ENCODE measurements around the gene MAPK8IP1. TPM values are rescaled to one million over a fixed set of nuclear protein-coding genes. Genes with fewer than 3 reads are reported as not detected.
"Not testable (repeated sequence)": the region's sequence is repeated elsewhere in the genome, so short reads cannot be mapped to it uniquely, and the experiment has no call there.

Gene MAPK8IP1
- total and polyA plus RNA-seq, 4 donors = 4.7 to 15.4 (median 5.7) TPM

DNA sequence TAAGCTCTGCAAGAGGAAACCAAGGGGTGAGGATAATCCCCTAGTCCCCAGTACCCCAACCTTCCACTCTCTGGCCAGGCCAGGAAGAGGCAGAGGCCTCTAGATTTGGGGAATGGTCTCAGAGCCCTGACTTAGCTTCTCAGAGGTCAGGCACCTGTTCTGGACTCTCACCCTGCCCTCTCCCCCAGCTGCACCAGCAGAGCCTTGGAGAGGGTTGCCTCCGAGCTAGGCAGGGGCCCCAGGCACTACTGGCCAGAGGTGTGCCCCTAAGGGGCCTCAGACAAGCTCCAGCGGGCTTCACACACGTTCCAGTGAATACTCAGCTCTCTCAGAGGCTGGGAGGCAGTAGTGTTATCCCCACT, 13.6 kb downstream of the MAPK8IP1 start:
- H3K36me3 ChIP-seq (ENCODE audit: control insufficient read depth in 4 of 4, insufficient read depth in 4 of 4, low read length in 4 of 4) = peaks cover 0 to 6% (median 1%) of the 10 kb centered on the region in 4 donors
- peaks cover 0 to 2% (median 0%) of the 10 kb centered on the region in 3 donors for H3K27me3 ChIP-seq (ENCODE audit: control insufficient read depth in 3 of 3, insufficient read depth in 3 of 3, low read length in 2 of 3)
- TF ChIP-seq, protein P1, sequence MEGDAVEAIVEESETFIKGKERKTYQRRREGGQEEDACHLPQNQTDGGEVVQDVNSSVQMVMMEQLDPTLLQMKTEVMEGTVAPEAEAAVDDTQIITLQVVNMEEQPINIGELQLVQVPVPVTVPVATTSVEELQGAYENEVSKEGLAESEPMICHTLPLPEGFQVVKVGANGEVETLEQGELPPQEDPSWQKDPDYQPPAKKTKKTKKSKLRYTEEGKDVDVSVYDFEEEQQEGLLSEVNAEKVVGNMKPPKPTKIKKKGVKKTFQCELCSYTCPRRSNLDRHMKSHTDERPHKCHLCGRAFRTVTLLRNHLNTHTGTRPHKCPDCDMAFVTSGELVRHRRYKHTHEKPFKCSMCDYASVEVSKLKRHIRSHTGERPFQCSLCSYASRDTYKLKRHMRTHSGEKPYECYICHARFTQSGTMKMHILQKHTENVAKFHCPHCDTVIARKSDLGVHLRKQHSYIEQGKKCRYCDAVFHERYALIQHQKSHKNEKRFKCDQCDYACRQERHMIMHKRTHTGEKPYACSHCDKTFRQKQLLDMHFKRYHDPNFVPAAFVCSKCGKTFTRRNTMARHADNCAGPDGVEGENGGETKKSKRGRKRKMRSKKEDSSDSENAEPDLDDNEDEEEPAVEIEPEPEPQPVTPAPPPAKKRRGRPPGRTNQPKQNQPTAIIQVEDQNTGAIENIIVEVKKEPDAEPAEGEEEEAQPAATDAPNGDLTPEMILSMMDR (IDR thresholded peaks at IDR 0.05; ENCODE audit: control extremely low read depth, extremely low read depth) = no peak
- H3K4me3 ChIP-seq = no peak overlapping the region
- ATAC-seq (ENCODE audit: insufficient read depth, low FRiP score) = no peak
- H3K27ac ChIP-seq (ENCODE audit: low read depth in 1 of 2, low read length in 1 of 2) = no peak overlapping the region
- 4 to 10% methylated on average over 3 of the region's 3 CpGs for WGBS, 2 donors
- DNase-seq = no peak
- H3K9me3 ChIP-seq (ENCODE audit: control insufficient read depth in 4 of 4, insufficient read depth in 3 of 4, low read length in 3 of 4) = no peaks in the 10 kb centered on the region
- H3K9ac ChIP-seq (ENCODE audit: insufficient read depth in 1 of 2, low read length in 2 of 2) = no peak overlapping the region
- peaks cover 4 to 33% (median 10%) of the 10 kb centered on the region in 5 donors for H3K4me1 ChIP-seq (ENCODE audit: control insufficient read depth in 5 of 5, insufficient read depth in 5 of 5, low read length in 5 of 5)

DNA sequence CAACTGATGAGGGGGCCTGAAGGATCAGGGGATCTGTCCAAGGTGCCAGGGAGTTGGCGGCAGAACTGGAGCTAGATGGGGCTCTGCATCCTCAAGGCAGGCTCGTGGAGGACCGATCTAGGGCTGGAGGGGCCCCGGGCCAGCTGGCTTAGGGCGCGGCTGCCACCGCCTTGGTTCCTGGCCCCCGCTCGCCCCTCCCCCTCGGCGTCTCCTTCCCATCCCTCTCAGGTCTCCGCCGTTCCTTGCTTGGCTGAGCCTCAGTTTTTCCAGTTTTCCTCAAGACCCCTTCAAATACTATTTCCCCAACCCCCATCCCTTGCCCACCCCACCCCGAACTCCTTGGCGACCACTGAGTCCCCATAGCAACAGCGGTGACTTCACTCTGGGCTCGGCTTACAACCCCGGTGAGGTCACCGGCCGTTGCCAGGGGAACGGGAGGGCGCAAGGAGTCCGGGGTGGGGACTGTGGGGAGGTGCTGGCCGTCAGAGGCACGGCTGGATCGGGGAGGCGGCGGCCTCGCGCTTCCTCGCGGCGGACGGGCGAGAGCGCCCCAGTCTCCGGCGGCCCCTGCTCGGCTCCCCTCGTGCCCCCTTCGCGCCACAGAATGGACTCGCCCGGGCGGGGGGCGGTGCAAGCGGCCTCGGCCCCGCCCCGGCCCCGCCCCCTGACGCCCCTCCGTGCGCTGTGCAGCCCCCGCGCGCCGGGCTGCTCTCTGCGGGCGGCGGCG, 14.2 kb downstream of the MAPK8IP1 start:
- peak; percentile 83 for ATAC-seq (ENCODE audit: insufficient read depth, low FRiP score)
- peak; percentile 89 to 92 (median 90) for DNase-seq
- Histone ChIP-seq H3K36me3 (ENCODE audit: control insufficient read depth in 4 of 4, insufficient read depth in 4 of 4, low read length in 4 of 4) (peaks cover 0 to 6% (median 1%) of the 10 kb centered on the region in 4 donors), H3K9ac (ENCODE audit: insufficient read depth in 1 of 2, low read length in 2 of 2) (peak overlapping the region in 1 of 2 donors; percentile 37), H3K27ac (ENCODE audit: low read depth in 1 of 2, low read length in 1 of 2) (no peak overlapping the region), H3K27me3 (ENCODE audit: control insufficient read depth in 3 of 3, insufficient read depth in 3 of 3, low read length in 2 of 3) (peaks cover 0 to 2% (median 0%) of the 10 kb centered on the region in 3 donors), H3K9me3 (ENCODE audit: control insufficient read depth in 4 of 4, insufficient read depth in 3 of 4, low read length in 3 of 4) (no peaks in the 10 kb centered on the region), H3K4me3 (no peak overlapping the region), H3K4me1 (ENCODE audit: control insufficient read depth in 5 of 5, insufficient read depth in 5 of 5, low read length in 5 of 5) (peaks cover 4 to 33% (median 10%) of the 10 kb centered on the region in 5 donors)
- WGBS, 2 donors = 0 to 1% methylated on average over 47 to 62 of the region's 62 CpGs
- TF ChIP-seq, protein P1 (IDR thresholded peaks at IDR 0.05; ENCODE audit: control extremely low read depth, extremely low read depth) = no peak

DNA sequence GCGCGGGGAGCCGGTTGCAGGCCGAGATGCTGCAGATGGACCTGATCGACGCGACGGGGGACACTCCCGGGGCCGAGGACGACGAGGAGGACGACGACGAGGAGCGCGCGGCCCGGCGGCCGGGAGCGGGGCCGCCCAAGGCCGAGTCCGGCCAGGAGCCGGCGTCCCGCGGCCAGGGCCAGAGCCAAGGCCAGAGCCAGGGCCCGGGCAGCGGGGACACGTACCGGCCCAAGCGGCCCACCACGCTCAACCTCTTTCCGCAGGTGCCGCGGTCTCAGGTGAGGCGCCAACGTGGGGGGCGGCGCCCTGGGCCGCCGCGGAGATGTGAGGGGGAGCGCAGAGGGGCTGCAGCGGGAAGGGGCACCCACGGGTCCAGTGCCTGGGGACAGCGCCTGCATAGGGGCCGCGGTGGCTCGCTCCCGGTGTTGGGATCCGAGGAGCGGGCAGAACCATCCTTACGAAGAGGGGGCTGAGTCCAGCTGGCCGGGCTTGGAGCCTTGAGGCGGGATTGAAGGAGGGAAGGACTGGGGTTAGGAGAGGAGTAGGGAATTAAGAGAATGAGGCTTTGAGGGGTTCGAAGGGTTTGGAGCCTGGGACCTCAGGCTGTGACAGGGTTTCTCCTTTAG, 14.8 kb downstream of the MAPK8IP1 start:
- peak overlapping the region; percentile 37 for H3K4me3 ChIP-seq
- WGBS, 2 donors = 8% methylated on average over 29 to 39 of the region's 59 CpGs
- not testable (repeated sequence) for H3K27me3 ChIP-seq (ENCODE audit: control insufficient read depth in 3 of 3, insufficient read depth in 3 of 3, low read length in 2 of 3); H3K27ac ChIP-seq (ENCODE audit: low read depth in 1 of 2, low read length in 1 of 2); H3K36me3 ChIP-seq (ENCODE audit: control insufficient read depth in 4 of 4, insufficient read depth in 4 of 4, low read length in 4 of 4); H3K9me3 ChIP-seq (ENCODE audit: control insufficient read depth in 4 of 4, insufficient read depth in 3 of 4, low read length in 3 of 4); ATAC-seq (ENCODE audit: insufficient read depth, low FRiP score)
- peaks cover 4 to 33% (median 10%) of the 10 kb centered on the region in 5 donors for H3K4me1 ChIP-seq (ENCODE audit: control insufficient read depth in 5 of 5, insufficient read depth in 5 of 5, low read length in 5 of 5)
- peak in 2 of 3 donors; percentile 32 to 56 for DNase-seq
- peak overlapping the region; percentile 55 to 76 for H3K9ac ChIP-seq (ENCODE audit: insufficient read depth in 1 of 2, low read length in 2 of 2)

DNA sequence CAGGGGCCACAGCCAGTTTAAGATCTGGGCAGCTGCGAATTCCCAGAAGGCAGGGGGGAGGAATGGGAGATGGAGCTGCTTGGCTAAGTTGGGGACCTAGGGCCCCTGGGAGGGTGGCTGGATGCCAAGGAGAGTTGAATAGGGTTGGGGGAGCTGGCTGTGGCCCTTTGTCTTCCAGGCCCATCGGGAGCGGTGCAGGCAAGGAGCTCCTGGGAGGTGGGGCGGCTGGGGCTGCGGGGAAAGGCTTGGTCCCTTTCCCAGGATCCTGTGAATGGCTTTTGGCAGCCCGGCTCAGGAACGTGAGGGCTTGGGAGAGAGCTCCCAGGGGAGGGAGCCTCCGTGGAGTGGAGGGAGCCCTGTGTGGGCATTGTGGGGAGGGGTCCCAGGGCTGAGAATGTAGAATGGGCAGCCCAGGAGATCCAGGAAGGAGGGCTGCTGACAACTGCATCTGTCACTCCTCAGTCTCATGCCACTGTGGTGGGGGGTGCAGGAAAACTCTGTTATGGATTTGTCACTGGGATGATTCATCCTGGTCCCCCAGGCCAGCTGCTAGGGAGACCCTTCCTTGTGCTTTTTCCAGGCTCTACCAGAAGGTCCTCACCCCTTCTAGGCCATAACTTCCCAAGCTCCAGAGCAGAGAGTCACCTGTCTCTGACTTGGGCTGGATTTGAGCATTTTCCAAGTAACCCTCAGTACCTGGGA, 15.6 kb downstream of the MAPK8IP1 start:
- Histone ChIP-seq H3K4me3 (no peak overlapping the region), H3K4me1 (ENCODE audit: control insufficient read depth in 5 of 5, insufficient read depth in 5 of 5, low read length in 5 of 5) (peaks cover 4 to 32% (median 10%) of the 10 kb centered on the region in 5 donors), H3K27ac (ENCODE audit: low read depth in 1 of 2, low read length in 1 of 2) (no peak overlapping the region), H3K27me3 (ENCODE audit: control insufficient read depth in 3 of 3, insufficient read depth in 3 of 3, low read length in 2 of 3) (peaks cover 0 to 2% (median 0%) of the 10 kb centered on the region in 3 donors), H3K36me3 (ENCODE audit: control insufficient read depth in 4 of 4, insufficient read depth in 4 of 4, low read length in 4 of 4) (peaks cover 0 to 6% (median 1%) of the 10 kb centered on the region in 4 donors), H3K9me3 (ENCODE audit: control insufficient read depth in 4 of 4, insufficient read depth in 3 of 4, low read length in 3 of 4) (no peaks in the 10 kb centered on the region), H3K9ac (ENCODE audit: insufficient read depth in 1 of 2, low read length in 2 of 2) (peak overlapping the region; percentile 55 to 76)
- DNase-seq (peak; percentile 55 to 68 (median 66)), ATAC-seq (ENCODE audit: insufficient read depth, low FRiP score) (no peak)
- 38 to 47% methylated on average over 8 of the region's 8 CpGs for WGBS, 2 donors
- TF ChIP-seq, protein P1 (IDR thresholded peaks at IDR 0.05; ENCODE audit: control extremely low read depth, extremely low read depth) = no peak

Data from lung (tissue), 12 donors.